Amygdala (tissue), 56 donors: ENCODE data around the gene CACNG1.

Experiments used
- DNase-seq, 56 donors: peaks; one replicate each; lab custom pipeline; 2025; lab: John Stamatoyannopoulos, UW

CACNG1 gene, protein sequence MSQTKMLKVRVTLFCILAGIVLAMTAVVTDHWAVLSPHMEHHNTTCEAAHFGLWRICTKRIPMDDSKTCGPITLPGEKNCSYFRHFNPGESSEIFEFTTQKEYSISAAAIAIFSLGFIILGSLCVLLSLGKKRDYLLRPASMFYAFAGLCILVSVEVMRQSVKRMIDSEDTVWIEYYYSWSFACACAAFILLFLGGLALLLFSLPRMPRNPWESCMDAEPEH

DNA sequence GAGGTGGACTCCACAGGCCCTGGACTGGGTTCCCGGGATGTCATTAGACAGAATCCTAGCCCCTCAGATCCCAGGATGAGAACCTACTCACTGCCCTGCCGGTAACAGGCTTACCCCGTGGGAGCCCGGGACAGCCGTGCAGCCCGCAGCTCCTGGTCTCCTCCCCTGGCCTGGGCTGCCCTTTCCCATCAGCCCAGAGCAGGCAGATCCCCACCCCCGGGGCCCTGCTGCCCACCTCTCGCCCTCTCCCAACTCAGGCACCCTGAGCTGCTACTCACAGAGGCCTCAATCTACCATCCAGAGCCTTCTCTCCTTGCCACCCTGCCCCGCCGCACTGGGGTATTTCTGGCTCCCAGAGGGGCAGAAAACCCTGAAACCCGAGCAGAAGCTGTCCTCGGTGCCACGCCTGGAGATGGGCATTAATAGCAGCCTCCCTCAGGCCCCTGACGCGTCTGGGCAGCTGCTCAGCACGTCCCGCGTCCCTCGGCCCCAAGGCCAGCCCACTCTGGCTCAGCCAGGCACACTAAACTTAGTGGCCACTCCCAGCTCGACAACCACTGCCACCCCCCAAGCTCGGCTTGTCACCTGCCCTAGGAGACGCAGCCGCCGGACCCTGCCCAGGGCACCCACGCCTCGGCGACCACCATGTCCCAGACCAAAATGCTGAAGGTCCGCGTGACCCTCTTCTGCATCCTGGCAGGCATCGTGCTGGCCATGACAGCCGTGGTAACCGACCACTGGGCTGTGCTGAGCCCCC is at the start of gene CACNG1:
Gene CACNG1, plus strand, starts transcription at position 539 of the 757 bp plus-strand sequence. Its CDS starts 107 bp downstream, at position 646.
- no peak for DNase-seq

DNA sequence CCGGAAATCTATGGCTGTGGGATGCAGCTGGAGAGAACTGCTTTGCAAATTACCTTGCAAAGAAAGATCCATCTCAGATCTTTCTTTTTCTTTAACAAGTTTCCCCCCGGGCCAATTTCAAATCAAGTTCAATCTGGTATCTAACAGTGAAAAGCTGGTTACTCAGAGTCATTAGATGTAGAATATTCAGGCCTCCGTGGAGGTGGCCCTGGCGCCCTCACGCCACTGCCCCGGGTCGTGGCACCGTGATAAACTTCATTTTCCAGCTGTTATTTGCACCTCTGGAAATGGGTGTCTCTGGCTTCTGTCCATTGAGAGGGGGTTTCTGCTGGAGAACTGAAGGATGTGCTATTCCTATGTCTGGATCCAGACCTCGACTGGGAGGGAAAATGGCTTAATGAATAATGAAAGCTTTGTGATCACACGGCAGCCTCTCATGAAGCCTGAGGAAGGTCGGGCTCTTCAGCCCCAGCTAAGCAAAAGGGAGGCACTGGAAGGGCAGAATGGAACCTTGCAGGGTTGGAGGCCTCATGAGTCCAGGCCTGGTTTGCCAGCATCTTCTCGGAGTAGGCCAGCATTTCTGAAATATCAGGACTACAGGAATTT is 49.3 kb upstream of the CACNG1 start:
- DNase-seq, result no peak

DNA sequence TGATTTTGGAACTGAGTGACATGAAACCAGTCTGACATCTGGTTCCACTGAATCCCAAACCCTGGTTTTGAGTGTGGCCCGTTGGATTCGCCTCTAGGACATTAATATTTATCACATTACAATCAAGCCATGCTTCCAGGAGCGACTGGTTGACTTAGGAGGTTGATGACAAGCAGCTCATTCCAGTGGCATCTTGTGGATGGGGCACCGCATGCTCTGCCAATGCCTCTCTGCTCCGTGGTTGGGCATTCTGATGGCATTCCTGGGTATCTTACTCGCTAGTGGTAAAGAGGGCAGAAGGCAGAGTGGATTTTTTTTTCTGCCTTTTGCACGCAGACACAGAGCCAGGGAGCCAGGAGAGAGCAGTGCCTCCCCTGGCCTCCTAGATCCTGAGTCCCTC is 48.4 kb upstream of the CACNG1 start:
- DNase-seq, result no peak

DNA sequence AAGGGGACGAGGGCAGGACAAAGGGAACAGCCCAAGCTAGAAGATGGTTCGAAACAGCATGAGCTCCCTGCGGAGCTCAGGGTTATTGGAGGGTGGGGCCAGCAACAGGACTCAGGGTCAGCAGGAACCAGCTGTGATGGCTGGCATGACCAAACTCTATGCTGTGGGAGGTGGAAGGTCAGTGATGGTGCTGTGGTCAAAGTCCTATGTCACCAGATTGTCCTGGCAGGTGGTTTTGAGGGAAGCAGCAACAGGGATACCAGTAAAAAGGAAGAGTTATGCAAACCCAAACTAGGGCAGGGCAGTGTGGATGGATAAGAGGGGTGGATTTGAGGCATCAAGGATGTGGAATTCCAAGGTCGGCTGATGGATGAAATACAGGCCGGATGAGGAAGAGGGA is 47.4 kb upstream of the CACNG1 start:
- DNase-seq, result no peak

DNA sequence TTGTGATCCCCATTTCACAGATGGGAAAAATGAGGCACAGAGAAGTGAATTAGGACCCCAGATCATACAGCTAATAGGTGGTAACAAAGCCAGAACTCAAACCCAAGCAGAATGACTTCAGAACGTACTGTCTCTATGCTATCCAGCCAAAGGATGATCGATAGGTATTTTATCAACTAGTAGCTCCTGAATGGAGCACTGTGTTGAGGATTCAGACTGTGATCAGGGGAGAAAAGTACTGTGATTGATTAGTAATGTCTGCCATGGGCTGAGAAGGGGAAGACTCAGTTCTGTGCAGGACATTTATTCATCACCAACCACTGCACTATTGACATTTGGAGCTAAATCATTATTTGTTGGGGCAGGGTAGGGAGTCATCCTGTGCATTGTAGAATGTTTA is 41.1 kb upstream of the CACNG1 start:
- no peak for DNase-seq

DNA sequence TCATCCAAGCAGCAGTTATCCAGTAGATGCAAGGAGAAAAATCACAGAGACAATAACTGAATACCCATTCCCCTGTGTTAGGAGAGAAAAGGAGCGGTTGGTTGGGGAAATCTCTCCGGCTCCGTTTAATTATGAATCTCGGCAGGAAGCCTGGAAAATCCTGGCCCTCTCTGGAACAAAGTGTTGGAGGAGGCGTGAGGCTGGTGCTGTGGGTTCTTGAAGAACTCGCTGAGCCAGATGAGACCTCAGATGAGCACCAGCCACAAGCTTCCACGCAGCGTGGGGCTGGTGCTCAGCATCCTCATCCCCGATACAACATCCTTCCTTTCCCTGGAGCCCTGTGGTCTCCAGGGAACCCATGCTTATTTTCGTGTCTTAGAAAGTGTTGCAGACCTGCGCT is 40.2 kb upstream of the CACNG1 start:
- DNase-seq, result peak in 4 of 56 donors; percentile 7 to 13 (median 10)

DNA sequence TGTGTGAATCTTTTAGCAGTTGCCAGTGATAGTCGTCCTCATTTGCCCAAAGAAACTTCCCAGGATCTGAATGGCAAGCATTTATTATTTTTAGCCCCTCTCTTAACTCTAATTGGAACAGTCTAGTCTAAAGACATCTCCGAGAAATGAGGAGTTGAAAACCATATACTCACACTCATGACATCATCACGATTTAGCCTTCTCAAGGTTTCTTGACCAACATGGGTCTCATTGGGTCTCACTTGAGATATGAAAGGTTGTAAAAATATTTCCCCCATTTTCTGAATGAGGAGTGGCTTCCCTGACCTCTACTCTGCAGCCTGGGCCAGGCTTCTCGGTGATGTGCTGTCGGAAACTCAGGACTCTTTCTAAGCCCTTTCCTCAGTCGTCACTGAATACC is 37.1 kb upstream of the CACNG1 start:
- DNase-seq, result no peak

DNA sequence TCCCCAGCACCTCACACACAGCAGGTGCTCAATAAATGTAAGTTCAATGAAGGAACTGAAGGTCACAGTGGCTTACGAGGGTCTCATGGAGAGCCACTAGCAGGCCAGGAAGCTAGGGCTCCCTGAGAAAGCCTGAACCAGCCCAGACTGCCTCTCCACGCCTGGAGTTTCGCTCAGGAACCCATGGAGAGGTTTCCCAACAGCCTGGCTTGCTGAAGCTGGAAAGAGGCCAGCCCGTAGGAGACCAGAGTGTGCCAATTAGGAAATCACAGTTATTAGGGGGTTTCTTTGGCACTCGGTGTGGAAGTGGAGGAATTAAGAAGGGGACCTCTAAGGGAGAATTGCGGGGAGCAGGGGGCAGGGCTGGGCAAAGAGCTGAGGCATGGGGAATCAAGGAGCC is 36.3 kb upstream of the CACNG1 start:
- DNase-seq, result no peak

DNA sequence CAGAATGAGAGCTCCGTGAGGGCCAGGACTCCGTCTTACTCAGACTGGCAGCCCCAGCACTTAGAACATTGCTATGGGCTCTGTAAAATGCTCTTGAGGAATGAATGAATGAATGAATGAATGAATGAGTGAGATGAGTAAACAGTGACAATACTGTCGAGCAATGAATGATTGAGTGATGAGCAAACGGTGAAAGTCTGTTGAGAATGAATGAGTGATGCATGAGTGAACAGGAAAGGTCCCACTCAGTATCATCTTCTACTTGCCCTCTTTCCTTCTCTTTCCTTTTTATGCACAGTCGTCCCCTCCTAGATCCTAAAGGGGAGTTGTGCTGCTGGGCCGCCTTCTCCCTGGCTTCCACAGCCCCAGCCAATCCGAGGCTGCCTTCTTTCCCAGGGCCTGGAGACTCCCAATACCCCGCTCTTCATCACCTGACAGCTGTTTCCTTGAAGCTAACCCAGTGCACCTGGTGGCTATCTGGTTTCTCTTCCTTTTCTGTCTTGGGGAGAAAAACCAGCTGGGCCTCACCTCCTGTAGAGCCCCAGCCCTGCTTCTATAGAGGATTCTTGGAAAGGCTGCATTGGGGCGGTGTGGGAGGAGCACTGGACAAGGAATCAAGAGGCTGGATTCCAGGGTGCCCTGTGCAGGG is 32.7 kb upstream of the CACNG1 start:
- no peak for DNase-seq

DNA sequence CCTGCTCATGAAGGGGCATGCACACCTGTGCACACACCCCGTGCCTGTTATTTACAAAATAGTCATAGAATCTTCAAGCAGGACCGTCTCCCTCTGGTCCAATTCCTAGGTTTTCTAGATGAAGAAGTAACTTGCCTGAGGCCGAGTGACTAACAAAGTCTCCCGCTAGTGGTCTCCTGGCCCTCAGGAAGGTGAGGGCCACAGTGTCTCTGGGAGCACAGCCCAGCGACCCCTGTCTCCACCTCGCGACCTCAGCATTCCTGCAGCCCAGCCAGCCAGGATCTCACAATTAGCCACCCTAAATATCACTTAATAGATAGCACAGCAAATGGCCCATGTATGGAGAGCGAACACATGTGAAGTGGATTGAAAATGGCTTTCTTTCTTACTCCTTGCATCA is 30.5 kb upstream of the CACNG1 start:
- no peak for DNase-seq

DNA sequence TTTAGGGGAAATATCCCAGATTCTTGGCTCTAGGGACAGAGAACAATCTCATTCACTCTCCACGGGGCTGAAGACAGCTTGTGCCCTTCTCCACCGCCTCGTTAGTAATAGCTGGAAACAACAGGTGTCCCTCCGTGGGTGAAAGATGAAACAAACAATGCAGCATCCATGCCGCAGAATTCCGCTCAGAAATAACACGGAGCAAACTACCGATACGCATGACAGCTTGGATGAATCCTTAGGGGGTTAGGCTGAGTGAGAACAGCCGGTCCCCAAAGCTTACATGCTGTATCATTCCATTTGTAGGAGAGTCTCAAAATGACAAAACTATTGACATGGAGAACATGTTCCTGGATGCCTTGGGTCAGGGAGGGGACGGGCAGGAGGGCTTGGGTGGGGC is 29.4 kb upstream of the CACNG1 start:
- peak in 4 of 56 donors; percentile 26 to 34 (median 28) for DNase-seq

DNA sequence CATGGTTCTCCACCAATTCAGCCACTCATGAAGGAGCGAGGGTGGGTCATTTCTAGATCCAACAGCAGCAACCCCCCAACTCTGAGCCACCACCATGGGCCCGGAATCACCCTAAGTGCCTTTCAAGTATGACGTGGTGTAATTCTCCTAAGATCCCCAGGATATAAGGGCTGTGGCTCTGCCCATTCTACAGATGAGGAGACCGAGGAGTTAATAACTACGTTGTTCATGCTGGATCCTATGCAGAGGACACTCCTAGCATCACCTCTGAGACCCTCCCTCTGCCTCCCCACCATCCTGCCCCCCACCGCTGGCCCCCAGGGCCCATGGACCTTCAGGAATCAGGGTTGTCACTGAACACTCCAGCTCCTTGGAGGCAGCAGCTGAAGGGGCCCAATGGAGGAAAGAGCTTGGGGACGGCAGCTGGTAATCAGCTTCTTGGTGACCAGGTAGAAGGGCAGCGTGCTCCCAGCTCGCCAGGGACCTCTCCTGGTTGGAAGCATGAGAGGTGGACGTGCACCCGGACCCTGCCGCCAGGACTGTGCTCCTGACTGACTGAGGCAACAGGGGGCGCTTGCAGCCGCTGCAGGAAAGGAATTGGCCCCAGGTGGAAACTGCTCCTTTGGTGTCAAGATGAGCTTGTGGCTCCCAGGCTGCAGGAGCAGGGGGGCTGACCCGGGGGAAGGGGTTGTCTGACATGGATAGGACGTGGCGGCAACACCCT is 28.2 kb upstream of the CACNG1 start:
- no peak for DNase-seq

DNA sequence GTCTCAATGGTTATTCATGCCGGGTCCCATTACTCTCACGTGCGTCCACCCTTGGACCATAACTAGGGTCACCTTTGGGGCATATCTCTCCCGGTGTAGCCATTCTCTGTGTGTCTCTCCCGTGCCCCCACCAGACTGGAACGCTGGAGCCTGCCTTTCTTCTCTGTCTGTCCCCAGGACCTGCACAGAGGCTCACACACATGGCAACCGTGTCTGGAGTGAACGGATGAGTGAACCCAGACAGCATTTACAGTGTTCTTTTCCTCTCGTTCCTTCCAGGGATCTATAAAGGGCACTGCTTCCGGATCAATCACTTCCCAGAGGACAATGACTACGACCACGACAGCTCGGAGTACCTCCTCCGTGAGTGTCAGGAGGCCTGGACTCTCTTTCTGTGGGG is 26.4 kb upstream of the CACNG1 start:
- DNase-seq, result no peak

DNA sequence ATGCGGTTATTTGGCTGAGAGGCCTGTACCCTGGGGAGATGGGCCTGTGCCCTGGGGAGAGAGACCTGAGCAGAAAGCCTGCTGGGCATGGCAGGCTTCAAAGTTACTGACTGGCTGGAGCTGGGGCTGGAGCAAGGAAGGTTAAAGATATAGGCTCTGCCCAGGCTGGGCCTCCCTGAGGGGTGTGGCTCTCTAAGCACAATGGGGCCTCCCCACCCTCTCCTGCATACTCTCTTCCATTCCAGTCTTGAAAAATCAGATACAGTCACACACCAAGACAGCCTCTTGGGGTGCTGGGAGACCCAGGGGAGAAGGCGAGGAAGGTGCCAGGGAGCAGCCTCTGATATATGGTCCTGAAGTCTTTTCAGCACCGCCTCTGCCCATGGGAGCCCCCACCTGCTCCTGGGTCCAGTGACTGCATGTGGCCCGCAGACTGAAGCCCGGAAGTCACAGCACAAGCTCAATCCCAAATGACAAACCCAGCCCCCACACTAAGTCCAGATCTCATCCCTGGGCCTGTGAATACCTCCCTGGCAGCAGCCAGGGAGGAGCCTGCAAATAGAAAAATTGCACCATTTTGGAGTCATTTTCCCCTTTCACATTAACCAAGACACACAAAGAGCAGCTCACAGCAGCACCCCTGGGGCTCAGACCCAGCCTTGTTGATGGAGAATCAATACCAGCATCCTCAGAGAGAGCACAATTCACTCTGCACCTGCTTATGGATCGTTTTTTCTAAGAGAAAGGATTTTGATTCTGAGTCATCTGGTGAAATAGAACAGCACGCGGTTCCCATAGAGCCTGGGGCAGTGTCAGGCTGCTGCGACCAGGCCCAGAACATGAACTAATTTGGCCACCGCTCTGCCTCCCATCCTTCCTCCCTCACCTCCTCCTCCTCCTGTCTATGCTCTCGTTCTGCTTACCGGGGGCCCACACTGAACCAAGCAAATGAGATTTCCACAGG is 25.6 kb upstream of the CACNG1 start:
- peak in 1 of 56 donors; percentile 7 for DNase-seq

DNA sequence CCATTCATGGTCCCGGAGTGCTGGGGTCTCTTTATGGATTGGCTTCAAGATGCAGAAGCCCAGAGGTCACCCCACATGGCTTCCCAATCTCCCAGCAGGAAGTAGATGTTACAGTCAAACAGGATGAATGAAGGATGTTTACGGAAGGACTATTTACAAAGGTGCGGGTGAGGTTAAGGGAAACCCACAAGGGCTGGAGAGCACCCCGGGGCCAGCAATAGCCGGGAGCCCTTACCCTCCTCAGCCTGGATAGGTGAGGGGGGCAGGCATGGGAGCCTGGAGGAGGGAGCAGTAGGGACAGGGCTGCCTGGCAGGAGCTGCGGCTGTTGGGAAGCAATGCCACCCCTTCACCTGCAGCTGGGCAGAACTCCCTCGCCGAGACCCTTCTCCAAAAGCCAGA is 24.5 kb upstream of the CACNG1 start:
- no peak for DNase-seq

DNA sequence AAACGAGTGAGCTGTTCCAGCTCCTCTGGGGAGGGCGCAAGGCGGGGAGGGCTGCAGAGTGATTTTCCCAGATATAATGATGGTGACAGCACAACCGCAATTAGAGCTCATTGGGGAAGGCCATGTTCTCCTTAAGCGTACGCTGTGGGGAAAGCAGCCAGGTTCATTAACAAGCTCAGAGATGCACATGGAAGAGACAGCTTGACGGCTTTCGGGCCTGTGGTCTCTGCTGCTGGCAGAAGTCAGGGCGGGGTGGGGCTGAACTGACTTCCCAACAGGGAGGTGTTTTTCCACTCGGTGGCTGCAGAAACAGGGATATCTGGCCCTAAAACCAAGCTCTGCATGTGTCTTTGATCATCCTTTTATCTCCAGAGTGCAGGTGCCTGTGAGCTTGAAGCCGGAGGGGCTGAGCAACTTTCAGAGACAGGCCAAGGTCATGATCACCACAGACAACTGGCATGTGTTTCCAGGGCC is 24.0 kb upstream of the CACNG1 start:
- peak in 4 of 56 donors; percentile 10 to 25 (median 20) for DNase-seq

DNA sequence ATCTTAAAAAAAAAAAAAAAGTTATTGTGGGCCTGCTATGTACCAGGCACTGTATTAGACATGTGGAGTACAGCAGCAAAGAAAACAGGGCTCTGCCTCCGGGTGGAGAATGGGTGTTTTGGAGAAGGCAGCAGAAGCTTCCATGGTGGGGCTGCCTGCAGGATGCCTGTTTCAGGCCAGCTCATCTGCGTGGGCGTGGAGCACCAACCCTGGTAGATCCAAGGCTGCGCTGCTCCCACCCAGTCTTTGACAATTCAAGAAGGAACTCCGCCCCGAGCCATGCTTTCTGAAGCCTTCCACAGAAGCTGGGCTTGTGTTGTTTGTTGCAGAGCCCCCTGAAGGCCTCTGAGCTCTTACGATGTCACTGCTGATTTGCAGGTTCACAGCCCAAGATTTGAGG is 23.2 kb upstream of the CACNG1 start:
- DNase-seq, result peak in 1 of 56 donors; percentile 3

DNA sequence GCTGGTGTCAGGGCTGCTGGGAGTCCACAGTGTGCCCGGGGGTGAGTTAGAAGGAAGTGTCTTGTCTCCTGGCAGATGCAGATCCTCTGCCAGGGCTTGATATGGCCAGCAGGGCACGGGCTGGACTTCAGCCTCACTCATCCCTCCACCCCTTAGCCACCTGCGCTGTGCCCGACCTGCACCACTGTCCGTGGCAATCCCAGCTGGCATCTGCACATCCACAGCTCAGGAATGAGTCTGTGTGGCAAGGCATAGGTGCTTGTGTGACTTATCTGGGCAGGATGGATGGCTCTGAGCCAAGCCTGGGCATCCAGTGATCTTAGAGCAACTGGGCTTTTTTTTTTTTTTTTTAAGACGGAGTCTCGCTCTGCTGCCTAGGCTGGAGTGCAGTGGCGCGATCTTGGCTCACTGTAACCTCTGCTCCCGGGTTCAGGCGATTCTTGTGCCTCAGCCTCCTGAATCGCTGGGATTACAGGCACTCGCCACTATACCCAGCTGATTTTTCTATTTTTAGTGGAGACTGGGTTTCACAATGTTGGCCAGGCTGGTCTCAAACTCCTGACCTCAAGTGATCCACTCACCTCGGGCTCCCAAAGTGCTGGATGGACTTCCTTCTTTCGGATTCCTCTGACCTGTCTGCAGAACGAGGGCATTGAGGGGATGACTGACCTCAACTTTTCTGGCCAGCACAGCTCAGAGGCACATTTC is 22.5 kb upstream of the CACNG1 start:
- DNase-seq, result no peak

DNA sequence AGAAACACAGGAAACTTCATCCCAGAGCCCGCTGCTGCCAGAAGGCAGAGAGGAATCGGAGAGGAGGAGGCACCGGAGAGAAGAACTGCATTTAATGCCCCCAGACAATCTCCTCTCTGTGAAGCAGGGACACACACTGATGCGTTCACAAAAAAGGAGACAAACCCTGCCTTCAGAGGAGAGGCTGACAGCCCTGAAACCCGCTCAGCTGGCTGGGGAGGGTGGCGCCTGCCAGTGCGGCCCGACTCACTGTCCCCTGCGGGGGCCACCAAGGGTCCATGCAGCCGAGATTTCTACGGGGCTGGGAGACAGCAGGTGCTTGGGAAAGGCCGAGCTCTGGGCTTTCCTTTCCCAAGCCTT is 21.9 kb upstream of the CACNG1 start:
- peak in 23 of 56 donors; percentile 5 to 42 (median 18) for DNase-seq
